GM12891 (cell line): ENCODE results near the gene ASB18.

Experiments used
- POLR2A ChIP-seq: IDR thresholded peaks from 2 replicates; pipeline ENCODE4 v1.6.1; 2011; ENCODE audit warnings: low read depth, low read length, control low read depth
- POLR2AphosphoS5 ChIP-seq: IDR thresholded peaks from 2 replicates; pipeline ENCODE4 v1.6.1; 2011; ENCODE audit warnings: low read depth, low read length, control low read depth
- SPI1 ChIP-seq: IDR thresholded peaks from 2 replicates; pipeline ENCODE4 v1.6.1; 2011; ENCODE audit warnings: low read depth, low read length, control low read depth
- TAF1 ChIP-seq: IDR thresholded peaks from 2 replicates; pipeline ENCODE4 v1.6.1; 2011; ENCODE audit warnings: low read depth, low read length, control low read depth

- no peak for TF ChIP-seq TAF1
- no peak for TF ChIP-seq POLR2AphosphoS5
- TF ChIP-seq POLR2A = no peak
- no peak for TF ChIP-seq SPI1
Observed at GRCh38 chr2:236250286-236250685, 13.9 kb downstream of the ASB18 start.
